Thoracic aorta (tissue), 2 donors: ENCODE results near the gene FBXW7. TPM values are rescaled to one million over a fixed set of nuclear protein-coding genes. Genes with fewer than 3 reads are reported as not detected.

Source experiments
- ATAC-seq: fragments of 150-250 bp; one replicate; pipeline ENCODE4 v1.8.0; 2017; ENCODE audit warnings: low read depth; ENCODE audit not compliant: insufficient number of reproducible peaks, low FRiP score
- DNase-seq: peaks from one replicate; pipeline ENCODE4 v3.0.0-alpha.2; 2020; ENCODE audit warnings: low spot score
- H3K27ac ChIP-seq, 2 donors: fragments of 200-600 bp; sonication (generic); 1 replicate in 1 of 2; 2 replicates in 1 of 2; pipeline ENCODE4 v1.5.1; 2016; ENCODE audit warnings: mild to moderate bottlenecking in 2 of 2, moderate library complexity in 2 of 2
- H3K27me3 ChIP-seq: fragments of 200-600 bp; sonication (generic); replicated peaks from 2 replicates; pipeline ENCODE4 v1.6.0; 2016; ENCODE audit warnings: mild to moderate bottlenecking; ENCODE audit not compliant: insufficient read depth
- H3K36me3 ChIP-seq: fragments of 200-600 bp; sonication (generic); one replicate; pipeline ENCODE4 v1.5.1; 2016
- H3K4me1 ChIP-seq, 2 donors: fragments of 200-600 bp; sonication (generic); 1 replicate in 1 of 2; 2 replicates in 1 of 2; pipeline versions ENCODE4 v1.5.1 to v1.6.0; 2016; ENCODE audit warnings: low read depth in 2 of 2, mild to moderate bottlenecking in 1 of 2; ENCODE audit not compliant: control insufficient read depth in 1 of 2
- H3K4me3 ChIP-seq: fragments of 200-600 bp; sonication (generic); 2 replicates; pipeline ENCODE4 v1.5.1; 2016; ENCODE audit warnings: mild to moderate bottlenecking
- H3K9me3 ChIP-seq: fragments of 200-600 bp; sonication (generic); 2 replicates; pipeline ENCODE4 v1.5.1; 2016
- CTCF ChIP-seq: fragments of 200-600 bp; sonication (generic); IDR thresholded peaks from one replicate; pipeline ENCODE4 v1.5.1; 2019; ENCODE audit warnings: antibody characterized with exemption
- total RNA-seq, 2 donors: library from RNA; depleted of rRNA; stranded (reverse); fragments of >200 nt; gene quantifications; one replicate each; pipeline versions ENCODE4 v1.1.0 to v1.2.3, GENCODE V29; 2016

FBXW7 gene
- total RNA-seq, 2 donors from 2014 or later = 31.5 to 92.6 TPM

GRCh38 chr4:152401424-152401823 lies 134.5 kb downstream of the FBXW7 start:
- no peak for DNase-seq
- Histone ChIP-seq H3K27ac (no peak overlapping the region), H3K4me1 (no peaks in the 10 kb centered on the region), H3K27me3 (no peaks in the 10 kb centered on the region), H3K36me3 (no peaks in the 10 kb centered on the region), H3K9me3 (no peaks in the 10 kb centered on the region), H3K4me3 (no peak overlapping the region)
- no peak for TF ChIP-seq CTCF
- ATAC-seq = no peak

- Histone ChIP-seq H3K27me3 (no peaks in the 10 kb centered on the region), H3K27ac (no peak overlapping the region), H3K36me3 (no peaks in the 10 kb centered on the region), H3K4me1 (no peaks in the 10 kb centered on the region), H3K4me3 (no peak overlapping the region), H3K9me3 (no peaks in the 10 kb centered on the region)
- DNase-seq (no peak), ATAC-seq (no peak)
- TF ChIP-seq CTCF = no peak
Measured at GRCh38 chr4:152399246-152399645, 136.6 kb downstream of the FBXW7 start.

- DNase-seq = no peak
- H3K36me3 ChIP-seq = no peaks in the 10 kb centered on the region
- H3K27me3 ChIP-seq = no peaks in the 10 kb centered on the region
- no peaks in the 10 kb centered on the region for H3K9me3 ChIP-seq
- no peaks in the 10 kb centered on the region for H3K4me1 ChIP-seq
- no peak for ATAC-seq
- no peak overlapping the region for H3K4me3 ChIP-seq
- no peak for TF ChIP-seq CTCF
- H3K27ac ChIP-seq = no peak overlapping the region
Measured at GRCh38 chr4:152398060-152398459, 137.8 kb downstream of the FBXW7 start.

GRCh38 chr4:152394791-152395190 lies 141.1 kb downstream of the FBXW7 start:
- H3K4me1 ChIP-seq = no peaks in the 10 kb centered on the region
- no peak for ATAC-seq
- no peak overlapping the region for H3K27ac ChIP-seq
- no peaks in the 10 kb centered on the region for H3K9me3 ChIP-seq
- no peak for DNase-seq
- no peaks in the 10 kb centered on the region for H3K27me3 ChIP-seq
- TF ChIP-seq CTCF = no peak
- H3K36me3 ChIP-seq = no peaks in the 10 kb centered on the region
- no peak overlapping the region for H3K4me3 ChIP-seq

- ATAC-seq = no peak
- no peak overlapping the region for H3K4me3 ChIP-seq
Measured at GRCh38 chr4:152392079-152392478, 143.8 kb downstream of the FBXW7 start.

More at GRCh38 chr4:152392079-152392478, 143.8 kb downstream of the FBXW7 start:
- DNase-seq = no peak
- TF ChIP-seq CTCF = no peak
- no peak overlapping the region for H3K27ac ChIP-seq
- H3K9me3 ChIP-seq = no peaks in the 10 kb centered on the region
- H3K36me3 ChIP-seq = no peaks in the 10 kb centered on the region
- no peaks in the 10 kb centered on the region for H3K4me1 ChIP-seq
- no peaks in the 10 kb centered on the region for H3K27me3 ChIP-seq
